K562 (cell line): ENCODE data around the gene RASGEF1C. TPM values are rescaled to one million over a fixed set of nuclear protein-coding genes. Genes with fewer than 3 reads are reported as not detected.

Source experiments
- ATAC-seq: fragments of 200-7000 bp; cut with Tn5 transposase; 3 replicates; pipeline ENCODE4 v1.9.1; 2020; ENCODE audit warnings: moderate library complexity
- BruUV-seq: library from RNA; stranded (reverse); fragments of 400-500 nt; replicated peaks from 2 replicates; lab custom pipeline; 2021; lab: Mats Ljungman, UMichigan
- CTCF ChIA-PET: fragments of 300-600 bp; formaldehyde crosslinking; extraction: SDS; loops from one replicate; lab custom pipeline; 2021; ENCODE audit warnings: low intra/inter-chr PET ratio; lab: Yijun Ruan, JAX
- POLR2A ChIA-PET: fragments of 300-600, 350-650 bp; sonication (Branson Sonifier 250); formaldehyde crosslinking; extraction: SDS; loops from one replicate; lab custom pipeline; 2021; ENCODE audit warnings: antibody characterized with exemption, inconsistent platforms; lab: Yijun Ruan, JAX
- DNase-seq, 4 experiments: peaks; one replicate each; pipeline versions ENCODE4 v3.0.0 to v3.0.0-alpha.2; 2011 to 2018; ENCODE audit warnings: low spot score in 3 of 4, mixed read lengths in 3 of 4; ENCODE audit errors: extremely low read depth in 1 of 4
- FAIRE-seq: peaks from 2 replicates; lab custom pipeline; 2011; peaks lifted over from hg19 to GRCh38; lab: Jason Lieb, UNC
- H2AFZ ChIP-seq: 2 replicates; pipeline ENCODE4 v1.6.0; 2011; ENCODE audit warnings: low read depth, low read length, control low read depth, inconsistent platforms
- H3K27ac ChIP-seq: fragments of 200-600 bp; 3 replicates; pipeline ENCODE4 v1.8.0; 2011; ENCODE audit warnings: low read depth, mild to moderate bottlenecking, control low read depth, inconsistent platforms, low read length, moderate library complexity, mixed read lengths; ENCODE audit errors: extremely low read depth
- H3K27me3 ChIP-seq, 2 experiments: fragments of 300-600 bp in 1 of 2; 2 replicates in 1 of 2; 3 replicates in 1 of 2; pipeline versions ENCODE4 v1.6.0 to v1.8.0; 2011; ENCODE audit warnings: inconsistent platforms in 2 of 2, low read length in 2 of 2, mild to moderate bottlenecking in 1 of 2, mixed read lengths in 1 of 2, moderate library complexity in 1 of 2; ENCODE audit not compliant: control insufficient read depth in 2 of 2, insufficient read depth in 2 of 2
- H3K36me3 ChIP-seq: fragments of 300-600 bp; 3 replicates; pipeline ENCODE4 v1.8.0; 2011; ENCODE audit warnings: mild to moderate bottlenecking, low read length, inconsistent platforms; ENCODE audit not compliant: control insufficient read depth, insufficient read depth
- H3K4me1 ChIP-seq, 2 experiments: fragments of 200-600 bp in 1 of 2; replicated peaks in 1 of 2; 2 replicates in 1 of 2; 3 replicates in 1 of 2; pipeline versions ENCODE4 v1.5.1 to v1.8.0; 2011; ENCODE audit warnings: inconsistent platforms in 2 of 2, low read length in 2 of 2, mild to moderate bottlenecking in 1 of 2, mixed read lengths in 1 of 2, moderate library complexity in 1 of 2; ENCODE audit not compliant: control insufficient read depth in 2 of 2, insufficient read depth in 2 of 2
- H3K4me2 ChIP-seq: 2 replicates; pipeline ENCODE4 v1.6.1; 2011; ENCODE audit warnings: low read length, control low read depth, inconsistent platforms, mixed read lengths; ENCODE audit not compliant: insufficient read depth
- H3K4me3 ChIP-seq: fragments of 200-600 bp; sonication (generic), shearing (Covaris generic); 2 replicates; pipeline ENCODE4 v1.5.1; 2016; ENCODE audit warnings: control low read depth, inconsistent platforms
- H3K79me2 ChIP-seq: fragments of 200-600 bp; 3 replicates; pipeline ENCODE4 v1.8.0; 2011; ENCODE audit warnings: low read length, inconsistent platforms; ENCODE audit not compliant: control insufficient read depth, insufficient read depth
- H3K9ac ChIP-seq, 2 experiments: 2 replicates each; pipeline versions ENCODE4 v1.6.0 to v1.6.1; 2011; ENCODE audit warnings: low read depth in 2 of 2, low read length in 2 of 2, control low read depth in 1 of 2, inconsistent platforms in 1 of 2, mild to moderate bottlenecking in 1 of 2, mixed read lengths in 1 of 2; ENCODE audit not compliant: insufficient read depth in 1 of 2
- H3K9me1 ChIP-seq: one replicate; pipeline ENCODE4 v1.6.0; 2011; ENCODE audit warnings: inconsistent platforms, mild to moderate bottlenecking, low read length, moderate library complexity; ENCODE audit not compliant: control insufficient read depth, insufficient read depth
- H3K9me3 ChIP-seq: replicated peaks from 2 replicates; pipeline ENCODE4 v1.5.1; 2011; ENCODE audit warnings: low read depth, low read length, inconsistent platforms; ENCODE audit not compliant: control insufficient read depth, insufficient read depth
- H4K20me1 ChIP-seq: replicated peaks from 2 replicates; pipeline ENCODE4 v1.6.1; 2011; ENCODE audit warnings: low read length, inconsistent platforms, mixed read lengths; ENCODE audit not compliant: control insufficient read depth, insufficient read depth
- ATF1 ChIP-seq, 2 experiments: fragments of 450-650 bp in 1 of 2; IDR thresholded peaks; 2 replicates each; pipeline ENCODE4 v1.6.1; 2016; ENCODE audit warnings: missing compliant biosample characterization in 1 of 2, missing genetic modification characterization in 1 of 2
- BDP1 ChIP-seq: IDR thresholded peaks from 3 replicates; pipeline ENCODE4 v1.6.1; 2011; ENCODE audit not compliant: insufficient read length, insufficient read depth
- CBX3 ChIP-seq, 2 experiments: IDR thresholded peaks; 1 replicate in 1 of 2; 2 replicates in 1 of 2; pipeline ENCODE4 v1.6.1; 2012; ENCODE audit warnings: inconsistent platforms in 2 of 2, low read length in 2 of 2, borderline replicate concordance in 1 of 2, control low read depth in 1 of 2
- DMBX1 ChIP-seq: fragments of 250-450 bp; sonication (Bioruptor Pico); IDR thresholded peaks from 2 replicates; pipeline ENCODE4 v1.8.0; 2022; ENCODE audit warnings: inconsistent platforms, mild to moderate bottlenecking, moderate library complexity, borderline replicate concordance
- FOXM1 ChIP-seq, 2 experiments: fragments of 450-650 bp in 1 of 2; sonication (generic) in 1 of 2; formaldehyde crosslinking in 1 of 2; IDR thresholded peaks; 2 replicates each; pipeline versions ENCODE4 v1.6.1 to v1.9.0; 2017 to 2022; ENCODE audit warnings: low read depth in 2 of 2, mild to moderate bottlenecking in 2 of 2, missing genetic modification reagents in 1 of 2, moderate library complexity in 1 of 2
- HNRNPH1 ChIP-seq: fragments of 200-400 bp; formaldehyde crosslinking; optimal IDR thresholded peaks from 2 replicates; pipeline ENCODE3; 2017; ENCODE audit warnings: low read depth, mild to moderate bottlenecking, low read length, moderate library complexity
- MEF2A ChIP-seq: IDR thresholded peaks from 2 replicates; pipeline ENCODE4 v1.6.1; 2011; ENCODE audit warnings: low read depth, mild to moderate bottlenecking, low read length, moderate library complexity; ENCODE audit not compliant: control insufficient read depth
- MEF2D ChIP-seq: conservative IDR thresholded peaks from 2 replicates; pipeline ENCODE4 v1.6.1; 2016; ENCODE audit warnings: low read depth, missing genetic modification characterization, missing compliant biosample characterization
- NFATC3 ChIP-seq: fragments of 450-650 bp; IDR thresholded peaks from 2 replicates; pipeline ENCODE4 v1.6.1; 2017; ENCODE audit warnings: mild to moderate bottlenecking
- RBM14 ChIP-seq: fragments of 200-400 bp; formaldehyde crosslinking; IDR thresholded peaks from 2 replicates; pipeline ENCODE4 v1.6.1; 2018; ENCODE audit warnings: low read depth, mild to moderate bottlenecking, low read length, moderate library complexity, borderline replicate concordance; ENCODE audit not compliant: insufficient read depth
- SIX5 ChIP-seq, 2 experiments: IDR thresholded peaks; 2 replicates each; pipeline ENCODE4 v1.6.1; 2011; ENCODE audit warnings: low read length in 2 of 2, borderline replicate concordance in 1 of 2, low read depth in 1 of 2, mild to moderate bottlenecking in 1 of 2, moderate library complexity in 1 of 2; ENCODE audit not compliant: insufficient read depth in 1 of 2
- THAP12 ChIP-seq: fragments of 250-450 bp; sonication (Bioruptor Pico); IDR thresholded peaks from 2 replicates; pipeline ENCODE4 v1.9.0; 2021; ENCODE audit warnings: mild to moderate bottlenecking, inconsistent platforms
- ZKSCAN8 ChIP-seq: fragments of 200-800 bp; sonication (Bioruptor generic); IDR thresholded peaks from 2 replicates; pipeline ENCODE4 v1.6.1; 2016; ENCODE audit warnings: missing genetic modification characterization, missing compliant biosample characterization
- ZNF740 ChIP-seq, 3 experiments: fragments of 200-800 bp in 1 of 3; sonication (Bioruptor generic) in 1 of 3; sonication (generic) in 1 of 3; formaldehyde crosslinking in 1 of 3; IDR thresholded peaks; 2 replicates each; pipeline versions ENCODE4 v1.6.1 to v1.8.0; 2016 to 2022; ENCODE audit warnings: mild to moderate bottlenecking in 2 of 3, missing compliant biosample characterization in 2 of 3, missing genetic modification characterization in 2 of 3, missing genetic modification reagents in 1 of 3
- WGBS: fragments of 100-300 bp; shearing (Covaris generic); methylation state at CpG from one replicate; pipeline ENCODE4 v1.1.6; 2016; ENCODE audit warnings: low coverage, mixed read lengths; ENCODE audit not compliant: insufficient coverage; ENCODE audit errors: missing lambda C conversion rate; 5-methylcytosine and 5-hydroxymethylcytosine counted together
- in situ Hi-C: fragments of 300-500 bp; cut with MboI; formaldehyde crosslinking; loops from 4 replicates; pipeline ENCODE4 v1.15.0; 2018; ENCODE audit warnings: inconsistent platforms, mixed read lengths
- intact Hi-C: fragments of 100-400 bp; cut with micrococcal nuclease; formaldehyde crosslinking; loops from 2 replicates; pipeline ENCODE4 v1.14.2; 2022
- polyA plus RNA-seq, 8 experiments: library from polyadenylated mRNA; depleted of rRNA in 4 of 8; stranded (reverse) in 5 of 8; unstranded in 3 of 8; fragments of >200 nt; fragmentation: Nextera tagmentation in 2 of 8; fragmentation: Illumina TruSeq in 1 of 8; extraction: Ambion mirVana in 2 of 8; extraction: Trizol in 1 of 8; gene quantifications; 2 replicates each; pipeline versions ENCODE4 v1.2.1 to v1.2.3, GENCODE V29; 2011 to 2014; ENCODE audit warnings: inconsistent platforms in 1 of 8, missing spikeins in 1 of 8
- total RNA-seq, 7 experiments: library from RNA; depleted of rRNA in 6 of 7; stranded (reverse); fragments of >200 nt in 6 of 7; fragmentation: Illumina TruSeq in 2 of 7; extraction: Trizol in 2 of 7; gene quantifications; 2 replicates each; pipeline versions ENCODE4 v1.2.1 to v1.2.3, GENCODE V29; 2011 to 2021; ENCODE audit warnings: low replicate concordance in 1 of 7

Gene RASGEF1C
- total and polyA plus RNA-seq, 9 of the 15 experiments (the other 6 are each of a cell fraction or from before 2014, with no cell fraction given), result 0.04 to 1.1 (median 0.21) TPM; not detected in 4

GRCh38 chr5:180143656-180144364, 65.2 kb downstream of the RASGEF1C start:
- DNase-seq (no peak), ATAC-seq (no peak), FAIRE-seq (no peak)
- Histone ChIP-seq H4K20me1 (no peaks in the 10 kb centered on the region), H3K79me2 (no peaks in the 10 kb centered on the region), H3K27me3 (peaks cover 9 to 54% of the 10 kb centered on the region in 2 experiments; a peak in 4 of 5 replicates), H3K4me2 (no peak overlapping the region), H3K9me3 (no peaks in the 10 kb centered on the region), H3K9me1 (no peaks in the 10 kb centered on the region), H3K27ac (no peak overlapping the region), H3K4me3 (no peak overlapping the region), H3K36me3 (no peaks in the 10 kb centered on the region), H3K9ac (no peak overlapping the region), H3K4me1 (no peaks in the 10 kb centered on the region), H2AFZ (no peak overlapping the region)
- intact Hi-C loops (no loop called here), in situ Hi-C loops (no loop called here)
- WGBS, result 2% methylated on average over 16 of the region's 16 CpGs
- TF ChIP-seq THAP12 (CRISPR knock-in tag) (no peak), NFATC3 (no peak), ZKSCAN8 (CRISPR knock-in tag) (no peak), ZNF740 (CRISPR knock-in tag; IDR thresholded peaks at IDR 0.05) (no peak), ZNF740 (tag; IDR thresholded peaks at IDR 0.05) (no peak), FOXM1 (IDR thresholded peaks at IDR 0.05; ENCODE audit: low read depth) (no peak), FOXM1 (CRISPR knock-in tag; IDR thresholded peaks at IDR 0.05; ENCODE audit: low read depth) (no peak), RBM14 (no peak), BDP1 (no peak), MEF2A (no peak), SIX5 (IDR thresholded peaks at IDR 0.05; ENCODE audit: borderline replicate concordance in 1 of 2, insufficient read depth in 1 of 2, low read depth in 1 of 2, low read length in 2 of 2) (no peak), HNRNPH1 (no peak), DMBX1 (CRISPR knock-in tag) (no peak), MEF2D (tag) (no peak), ATF1 (CRISPR knock-in tag; IDR thresholded peaks at IDR 0.05) (no peak), ATF1 (tag; IDR thresholded peaks at IDR 0.05) (no peak), CBX3 (IDR thresholded peaks at IDR 0.05; ENCODE audit: borderline replicate concordance in 1 of 2, low read length in 2 of 2) (no peak)
- ChIA-PET POLR2A (interaction anchor here (0.6 kb wide), 1 partner anchor 18 kb away, joined by 3 read pairs; no protein-coding TSS in a partner anchor), CTCF (no interaction called here)
- BruUV-seq, result no TSS peak
